ENCODE measurements around the gene CTBP2.
"Not testable (repeated sequence)": the region's sequence is repeated elsewhere in the genome, so short reads cannot be mapped to it uniquely, and the experiment has no call there.

The CTBP2 gene

DNA sequence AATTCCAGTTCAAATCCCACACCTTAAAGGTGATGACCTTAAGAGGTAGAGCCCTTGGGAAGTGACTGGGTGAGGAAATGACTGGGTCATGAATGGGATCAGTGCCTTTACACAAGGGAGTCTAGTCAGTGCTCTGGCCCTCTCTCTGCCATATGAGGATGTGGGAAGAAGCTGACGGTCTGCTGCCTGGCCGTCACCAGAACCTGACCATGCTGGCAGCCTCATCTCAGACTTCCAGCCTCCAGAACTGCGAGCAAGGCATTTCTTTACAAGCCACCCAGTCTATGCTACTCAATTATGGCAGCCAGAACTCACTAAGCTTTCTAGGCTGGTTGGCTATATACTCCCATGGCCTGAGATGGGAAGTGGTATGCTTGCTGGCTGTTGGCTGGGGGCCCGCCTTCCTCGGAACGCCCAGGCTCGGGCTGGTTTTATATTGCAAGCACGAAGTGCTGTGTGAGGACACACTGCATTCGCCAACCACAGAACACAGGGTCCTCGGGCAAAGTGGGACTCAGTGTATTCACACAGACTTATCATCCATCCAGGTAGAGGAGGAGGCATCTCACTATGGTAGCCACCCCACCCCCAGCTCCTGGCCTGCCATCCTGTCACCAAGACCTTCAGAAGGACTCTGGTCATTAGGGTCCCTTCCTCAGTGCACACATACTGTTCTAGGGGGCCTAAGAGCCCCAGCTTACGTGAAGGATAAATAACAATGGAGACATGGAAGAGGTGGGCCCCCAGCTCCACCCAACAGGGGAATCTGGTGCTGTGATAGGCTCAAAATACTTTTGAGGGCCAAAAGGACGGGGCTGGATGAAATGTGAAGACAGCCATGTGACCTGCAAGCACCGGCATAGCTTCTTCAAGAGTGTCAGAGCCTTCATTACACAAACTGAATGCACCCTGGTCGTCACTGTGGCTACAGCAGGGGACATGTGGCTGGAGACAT lies 169.4 kb downstream of the CTBP2 start:
- no peak for DNase-seq

DNA sequence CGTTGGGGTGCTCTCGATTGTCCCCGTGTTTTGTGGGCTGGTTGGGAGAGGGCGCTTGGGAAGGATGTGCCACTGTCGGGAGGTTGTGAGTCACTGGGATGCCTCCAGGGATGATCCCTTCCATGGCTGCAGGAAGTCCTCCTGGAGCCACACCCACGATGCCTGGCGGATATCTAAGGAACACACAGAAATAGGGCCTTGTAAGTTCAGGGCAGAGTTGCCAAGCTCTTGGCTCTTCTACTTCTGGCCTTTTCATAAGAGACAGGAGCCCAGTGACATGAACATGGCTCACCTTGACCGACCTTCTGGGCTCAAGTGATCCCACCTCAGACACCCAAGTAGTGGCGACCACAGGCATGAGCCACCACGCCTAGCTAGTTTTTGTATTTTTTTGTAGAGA lies 170.8 kb downstream of the CTBP2 start:
- no peak for DNase-seq

DNA sequence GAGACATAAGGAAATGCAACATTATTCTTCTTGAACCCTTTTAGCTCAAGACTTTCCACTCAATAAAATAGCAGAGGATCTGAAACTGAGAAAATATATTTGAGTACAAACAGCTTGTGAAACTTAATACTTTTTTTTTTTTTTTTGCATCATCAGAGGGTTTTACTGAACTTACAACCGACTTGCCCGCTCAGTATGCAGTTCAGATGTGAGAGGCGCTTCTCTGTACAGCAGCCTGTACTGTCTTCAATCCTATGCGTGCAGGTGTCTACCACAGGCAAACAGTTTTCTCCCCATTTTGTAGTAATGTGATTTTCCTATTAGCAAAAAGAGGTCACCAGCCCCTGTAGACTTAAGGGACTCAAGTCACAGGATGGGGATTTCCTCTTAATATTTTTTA lies 171.6 kb downstream of the CTBP2 start:
- DNase-seq: not testable (repeated sequence)

DNA sequence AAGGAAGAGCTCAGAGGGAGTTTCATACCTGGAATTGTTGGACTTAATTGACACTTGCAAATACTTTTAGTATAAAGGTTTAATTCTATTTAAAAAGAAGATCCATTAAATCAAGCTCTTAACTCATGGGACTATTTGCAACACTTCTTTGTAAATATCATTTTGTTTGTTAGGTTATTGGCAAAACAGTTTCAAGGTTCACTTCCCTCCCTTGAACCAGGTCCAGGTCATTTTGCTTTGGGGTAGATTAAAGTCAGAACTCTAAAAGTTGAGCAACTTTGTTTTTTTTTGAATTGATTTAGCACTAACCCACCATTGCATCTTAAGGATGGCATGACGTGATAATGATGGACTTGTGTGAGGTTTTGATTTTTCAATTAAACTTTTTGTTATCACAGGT lies 172.6 kb downstream of the CTBP2 start:
- DNase-seq: no peak

DNA sequence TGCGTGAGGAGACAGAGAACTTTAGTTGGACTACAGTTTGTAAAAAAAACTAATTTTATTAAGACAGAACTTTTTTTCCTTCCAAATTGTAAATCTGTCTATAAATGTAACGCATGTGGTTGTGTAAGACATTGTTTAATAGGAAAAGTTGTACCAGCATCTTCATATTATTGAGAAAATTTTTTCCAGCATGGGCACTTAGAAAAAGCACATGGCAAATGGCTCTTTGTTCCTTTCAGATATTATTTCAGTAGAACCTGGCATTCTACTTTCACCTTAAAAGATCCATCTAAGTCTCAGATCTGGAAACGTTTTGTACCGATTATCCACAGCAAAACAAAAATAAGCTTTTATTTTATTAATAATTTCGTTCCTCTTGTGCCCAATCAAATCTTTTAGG lies 175.2 kb downstream of the CTBP2 start:
- DNase-seq: no peak

DNA sequence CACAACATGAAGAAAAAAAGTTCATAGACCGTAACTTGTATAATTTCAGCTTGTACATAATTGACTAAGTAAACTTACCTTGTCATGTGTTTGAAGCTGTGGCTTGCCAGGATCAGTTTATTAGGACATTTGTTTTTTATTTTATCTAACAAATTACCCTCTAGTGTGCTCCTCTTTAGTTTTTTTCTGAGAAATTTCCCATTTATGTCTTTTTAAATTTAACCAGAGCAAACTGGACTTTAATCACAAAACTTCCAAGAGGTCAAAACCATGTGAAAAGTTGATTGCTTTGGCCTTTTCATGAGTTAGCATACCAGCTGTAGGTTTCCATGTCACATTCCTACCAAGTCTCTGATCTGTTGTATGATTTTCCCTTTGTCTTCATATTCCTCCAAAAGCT lies 176.0 kb downstream of the CTBP2 start:
- no peak for DNase-seq

DNA sequence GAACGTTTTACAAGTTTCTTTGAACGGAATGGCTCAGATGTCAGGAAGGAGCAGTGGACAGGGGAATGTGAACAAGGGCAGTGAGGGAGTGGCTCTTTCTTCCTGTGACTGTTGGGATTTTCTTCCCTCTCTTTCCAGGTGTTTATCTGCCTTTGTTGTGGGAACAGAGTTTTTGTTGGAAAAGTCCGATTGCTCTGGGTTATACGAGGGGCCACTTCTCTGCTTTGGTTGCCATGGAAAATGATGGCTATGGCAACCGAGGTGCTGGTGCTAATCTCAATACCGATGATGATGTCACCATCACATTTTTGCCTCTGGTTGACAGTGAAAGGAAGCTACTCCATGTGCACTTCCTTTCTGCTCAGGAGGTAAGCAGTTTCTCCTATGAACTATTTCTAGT lies 177.0 kb downstream of the CTBP2 start:
- DNase-seq: no peak

DNA sequence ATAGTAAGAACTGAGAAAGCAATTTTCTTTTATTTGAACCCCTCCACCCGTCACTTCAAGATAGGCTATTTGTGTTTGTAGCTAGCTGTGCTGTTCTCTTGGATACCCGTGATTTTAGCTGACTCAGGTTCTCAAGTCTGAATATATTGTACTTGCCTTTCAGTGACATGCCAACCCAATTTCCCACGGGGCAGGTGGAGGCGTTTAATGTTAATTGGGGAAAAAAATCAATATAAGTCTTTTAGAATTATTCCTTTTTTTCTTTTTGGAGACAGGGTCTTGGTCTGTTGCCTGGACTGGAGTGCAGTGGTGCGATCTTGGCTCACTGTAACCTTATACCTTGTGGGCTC lies 182.0 kb downstream of the CTBP2 start:
- DNase-seq: no peak

DNA sequence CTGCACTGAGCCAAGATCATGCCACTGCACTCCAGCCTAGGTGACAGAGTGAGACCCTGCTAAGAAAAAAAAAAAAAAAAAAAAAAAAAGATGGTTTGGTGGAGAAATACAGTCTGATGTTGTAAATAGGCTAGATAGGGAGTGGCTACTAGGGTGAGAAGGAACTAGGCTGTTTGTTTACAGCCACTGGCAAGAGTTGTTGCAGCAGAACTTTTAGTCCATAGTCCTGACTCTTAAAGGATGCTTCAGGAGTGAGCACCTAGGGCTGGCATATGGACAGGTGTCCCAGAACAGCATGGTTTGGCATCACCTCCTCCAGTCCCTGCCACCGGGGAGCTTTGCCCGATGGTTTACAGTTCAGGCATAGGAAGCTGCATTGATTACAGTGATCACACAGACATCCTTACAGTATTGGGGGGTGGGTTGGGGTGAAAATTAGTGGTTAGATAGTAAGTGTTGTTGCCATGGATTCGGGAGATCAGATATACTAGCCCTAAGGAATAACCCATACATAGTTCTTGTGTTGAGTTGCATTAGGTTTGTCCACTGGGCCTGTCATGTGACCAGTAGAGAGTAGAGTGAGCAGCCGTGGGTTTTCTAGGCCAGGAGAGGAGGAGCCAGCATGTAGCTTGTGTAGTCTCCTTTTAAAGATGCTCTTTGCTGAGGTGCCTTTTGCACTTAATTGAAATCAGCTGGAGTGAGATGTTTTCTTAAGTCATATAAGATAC lies 182.6 kb downstream of the CTBP2 start:
- no peak for DNase-seq

DNA sequence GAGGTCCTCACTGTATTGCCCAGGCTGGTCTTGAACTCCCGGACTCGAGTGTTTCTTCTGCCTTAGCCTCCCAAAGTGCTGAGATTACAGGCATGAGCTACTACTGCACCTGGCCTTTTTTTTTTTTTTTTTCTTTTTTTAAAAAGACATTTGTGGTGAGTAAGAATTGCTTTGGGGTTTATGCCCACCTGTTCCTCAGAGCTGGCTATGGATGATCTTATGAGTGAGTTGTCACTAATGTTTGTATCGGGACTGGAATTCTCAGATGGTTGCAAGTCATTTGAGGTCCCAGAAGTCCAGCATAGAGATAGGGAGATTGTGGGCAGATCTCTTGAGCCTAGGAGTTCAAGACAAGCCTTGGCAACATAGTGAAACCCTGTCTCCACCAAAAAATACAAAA lies 183.2 kb downstream of the CTBP2 start:
- no peak for DNase-seq

DNA sequence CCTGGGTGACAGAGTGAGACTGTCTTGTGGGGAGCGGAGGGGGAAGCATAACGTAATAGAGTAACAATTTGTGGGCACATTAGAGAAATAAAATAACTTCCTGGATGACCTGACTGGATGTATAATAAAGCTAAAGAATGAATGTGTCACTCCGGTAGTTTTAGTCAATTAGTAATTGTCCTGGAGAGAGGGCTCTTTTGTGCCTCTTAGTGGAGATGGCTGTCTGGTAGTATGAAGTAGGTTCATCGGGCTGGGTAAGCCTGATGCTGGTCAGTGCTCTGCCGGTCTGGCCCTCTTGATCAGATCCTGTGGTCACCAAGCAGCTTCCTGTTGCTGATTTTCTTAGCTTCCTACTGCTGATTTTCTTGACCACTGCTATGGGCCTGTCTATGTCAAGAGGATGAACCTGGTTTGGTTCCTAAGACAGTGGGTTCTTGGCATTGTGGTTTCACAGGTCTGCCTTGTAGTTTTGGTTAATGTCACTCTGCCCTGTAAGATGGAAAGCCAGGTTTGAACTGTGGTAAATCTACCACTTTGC lies 184.3 kb downstream of the CTBP2 start:
- DNase-seq: no peak

DNA sequence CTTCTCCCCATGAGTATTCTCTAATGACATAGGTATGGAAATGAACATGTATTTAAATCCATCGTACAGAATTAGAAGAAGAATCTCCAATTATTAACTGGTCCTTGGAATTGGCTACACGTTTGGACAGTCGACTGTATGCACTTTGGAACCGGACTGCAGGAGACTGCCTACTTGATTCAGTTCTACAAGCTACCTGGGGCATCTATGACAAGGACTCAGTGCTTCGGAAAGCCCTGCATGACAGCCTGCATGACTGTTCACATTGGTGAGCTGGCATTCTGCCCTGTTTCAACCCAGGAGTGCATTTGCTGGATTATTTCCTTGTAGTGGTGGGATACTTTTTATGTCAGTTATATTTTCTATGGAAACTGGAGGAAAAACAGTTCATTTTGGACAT lies 186.2 kb downstream of the CTBP2 start:
- no peak for DNase-seq

DNA sequence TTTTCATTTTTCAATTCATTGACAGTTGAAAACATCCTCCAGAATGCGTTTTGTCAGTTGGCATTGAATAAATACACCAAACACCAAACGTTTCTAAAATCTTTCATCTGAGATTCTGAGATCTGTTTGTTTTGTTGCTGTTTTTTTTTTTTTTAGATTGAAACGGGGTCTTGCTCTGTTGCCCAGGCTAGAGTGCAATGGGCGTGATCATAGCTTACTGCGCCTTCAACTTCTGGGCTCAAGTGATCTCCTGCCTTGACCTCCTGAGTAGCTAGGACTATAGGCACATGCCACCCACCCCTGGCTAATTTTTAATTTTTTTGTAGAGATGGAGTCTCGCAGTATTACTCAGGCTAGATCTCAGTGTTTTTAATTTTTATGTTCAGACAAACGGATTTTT lies 187.7 kb downstream of the CTBP2 start:
- no peak for DNase-seq

DNA sequence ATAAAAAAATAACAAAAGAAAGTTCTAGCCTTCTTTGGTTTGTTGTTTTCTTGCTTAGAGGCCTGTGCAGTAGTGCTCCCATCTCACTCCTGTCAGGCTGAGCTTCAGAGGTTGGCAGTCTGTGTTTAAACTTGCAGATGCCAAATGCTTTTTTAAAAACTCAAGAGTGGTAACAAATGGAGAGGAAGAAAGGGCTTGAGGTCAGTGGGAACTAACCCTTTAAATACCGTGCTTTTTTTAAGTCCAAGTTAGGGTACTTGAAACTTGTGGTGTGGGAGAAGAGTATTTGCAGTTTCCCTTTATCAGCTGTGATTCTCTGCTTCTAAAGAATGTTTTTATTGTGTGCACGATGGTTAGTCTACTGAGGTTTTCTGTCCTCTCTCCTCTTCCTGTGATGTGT lies 189.1 kb downstream of the CTBP2 start:
- DNase-seq: no peak

DNA sequence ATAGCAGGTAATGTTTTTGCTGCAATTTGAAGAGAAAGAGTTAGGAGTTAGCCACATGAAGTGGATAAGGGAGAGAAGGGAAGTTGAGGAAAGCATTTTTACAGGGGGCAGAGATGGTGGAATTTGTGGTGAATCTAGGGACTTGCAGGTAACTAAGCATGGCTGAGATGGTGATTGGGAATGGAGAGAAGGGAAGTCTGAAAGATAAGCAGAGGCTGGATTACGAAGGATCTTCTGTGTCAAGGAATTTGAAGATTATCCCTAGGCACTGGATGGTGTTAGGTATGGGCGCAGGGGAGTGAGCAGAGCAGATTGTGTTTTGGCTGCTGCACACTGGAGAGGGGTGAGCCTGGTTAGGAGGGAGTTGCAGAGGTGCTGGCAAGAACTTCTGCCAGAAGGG lies 193.1 kb downstream of the CTBP2 start:
- DNase-seq: no peak

DNA sequence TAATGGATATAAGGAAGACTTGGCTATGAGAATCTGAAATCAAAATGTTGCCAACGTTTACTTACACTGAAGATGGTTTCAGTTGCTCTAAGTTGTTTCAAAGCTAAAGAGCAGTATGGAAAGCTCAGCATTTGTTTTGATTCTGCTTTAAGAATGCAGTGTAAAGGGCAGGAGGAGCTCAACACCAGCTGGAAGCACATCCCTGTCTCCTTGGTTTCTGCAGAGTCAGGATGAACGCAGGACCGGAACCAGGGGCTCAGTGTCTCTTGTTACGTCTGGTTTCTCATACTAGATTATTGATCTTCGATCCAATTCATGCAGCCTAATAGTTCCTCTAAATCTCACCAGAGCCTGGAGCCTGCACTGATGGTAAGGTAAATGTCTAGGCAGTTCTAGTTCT lies 194.4 kb downstream of the CTBP2 start:
- DNase-seq: no peak

DNA sequence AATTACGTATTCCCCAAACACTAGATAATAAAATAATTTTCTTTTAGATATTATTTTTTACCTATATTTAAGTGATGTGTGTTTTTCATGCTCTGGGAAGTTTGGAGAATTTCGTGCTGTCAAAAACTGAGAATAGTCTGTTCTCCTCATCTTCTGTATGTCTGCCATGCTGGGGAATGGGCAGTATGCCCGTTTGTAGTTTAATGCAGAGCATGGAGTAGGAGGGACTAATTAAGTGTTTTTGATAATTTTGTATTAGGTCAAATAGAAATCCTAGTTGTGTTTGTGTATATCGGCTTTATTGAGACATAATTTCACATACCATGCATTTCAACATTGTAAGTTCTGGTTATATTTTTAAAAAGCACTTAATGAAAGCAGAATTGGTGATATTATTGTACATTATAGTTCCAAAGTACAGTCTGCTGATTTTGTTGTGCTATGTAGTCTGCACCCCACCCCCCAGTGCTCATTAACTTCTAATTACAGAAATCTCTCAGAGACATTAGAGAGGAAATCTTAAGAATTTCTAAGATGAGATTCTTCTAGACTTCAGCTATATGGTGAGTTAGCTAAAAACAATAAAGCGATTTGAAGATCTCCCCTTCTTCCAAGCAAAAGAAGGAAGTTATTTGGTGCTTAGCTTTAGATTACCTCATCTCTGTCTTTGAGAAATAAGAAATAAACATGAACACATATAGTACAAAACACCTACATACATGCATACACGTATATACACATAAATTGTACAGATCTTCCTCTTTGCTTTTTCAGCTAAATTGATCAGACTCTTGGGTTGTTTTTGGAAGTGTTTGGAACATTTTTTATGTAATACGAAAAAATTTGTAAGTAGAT lies 196.3 kb downstream of the CTBP2 start:
- DNase-seq: no peak

DNA sequence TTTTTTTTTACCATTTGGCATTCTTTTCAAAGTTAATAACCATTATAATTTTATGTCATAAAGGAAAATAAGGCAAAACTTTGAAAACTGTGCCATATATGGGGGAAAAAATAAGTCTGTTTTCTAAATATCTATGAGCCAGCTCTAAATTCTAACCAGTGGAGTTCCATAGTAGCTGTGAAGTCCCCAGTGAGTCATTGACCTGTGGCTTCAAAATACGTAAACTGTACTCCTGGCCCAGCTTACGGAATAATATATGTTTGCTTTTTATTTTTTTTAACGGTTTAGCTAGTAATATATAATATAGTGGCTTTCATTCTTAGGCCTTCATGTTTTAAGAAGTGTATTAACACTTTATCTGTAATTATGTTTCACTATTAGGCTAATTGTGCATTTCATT lies 197.9 kb downstream of the CTBP2 start:
- no peak for DNase-seq

DNA sequence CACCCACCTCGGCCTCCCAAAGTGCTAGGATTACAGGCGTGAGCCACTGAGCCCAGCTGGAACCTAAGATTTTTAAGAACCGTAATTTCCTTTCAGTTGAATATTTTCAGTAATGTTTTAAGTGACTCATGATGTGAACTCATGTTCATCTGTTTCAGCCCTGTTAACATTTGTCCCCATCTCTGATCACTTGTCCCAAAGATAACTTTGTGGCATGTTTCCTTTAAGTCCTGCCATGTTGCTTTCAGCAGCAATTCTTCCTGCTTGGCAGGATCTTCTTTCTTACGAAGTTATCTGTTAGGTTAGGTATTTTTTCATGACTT lies 199.2 kb downstream of the CTBP2 start:
- DNase-seq: no peak

DNA sequence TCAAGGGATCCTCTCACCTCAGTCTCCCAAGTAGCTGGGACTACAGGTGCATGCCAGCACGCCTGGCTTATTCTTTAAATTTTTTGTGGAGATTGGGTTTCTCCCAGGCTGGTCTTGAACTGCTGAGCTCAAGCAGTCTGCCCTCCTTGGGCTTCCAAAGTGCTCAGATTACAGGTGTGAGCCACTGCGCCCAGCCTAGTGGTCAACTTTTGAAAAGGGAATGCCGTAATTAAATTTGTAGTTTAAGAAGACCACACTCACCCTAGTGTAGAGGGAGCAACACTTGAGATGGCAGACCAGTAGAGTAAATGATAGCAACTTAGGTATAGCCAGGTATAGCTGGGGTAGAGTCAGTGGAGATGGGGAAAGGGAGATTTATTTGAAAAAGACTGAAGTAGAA lies 200.8 kb downstream of the CTBP2 start:
- DNase-seq: no peak

DNA sequence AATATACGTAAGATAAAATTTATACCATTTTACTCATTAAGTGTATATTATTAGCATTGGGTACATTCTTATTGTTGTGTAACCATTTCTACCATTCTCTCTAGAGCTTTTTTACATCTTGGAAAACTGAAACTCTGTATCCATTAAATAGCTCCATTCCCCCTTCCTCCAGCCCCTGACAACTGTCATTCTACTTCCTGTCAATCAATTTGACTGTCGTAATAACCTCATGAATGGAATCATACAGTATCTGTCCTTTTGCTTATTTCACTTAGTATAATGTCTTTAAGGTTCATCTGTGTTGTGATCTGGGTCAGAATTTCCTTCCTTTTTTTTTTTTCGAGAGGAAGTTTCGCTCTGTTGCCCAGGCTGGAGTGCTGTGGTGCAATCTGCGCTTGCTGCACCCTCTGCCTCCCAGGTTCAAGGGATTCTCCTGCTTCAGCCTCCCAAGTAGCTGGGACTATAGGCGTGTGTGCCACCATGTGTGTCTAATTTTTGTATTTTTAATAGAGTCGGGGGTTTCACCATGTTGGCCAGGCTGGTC lies 202.9 kb downstream of the CTBP2 start:
- no peak for DNase-seq

DNA sequence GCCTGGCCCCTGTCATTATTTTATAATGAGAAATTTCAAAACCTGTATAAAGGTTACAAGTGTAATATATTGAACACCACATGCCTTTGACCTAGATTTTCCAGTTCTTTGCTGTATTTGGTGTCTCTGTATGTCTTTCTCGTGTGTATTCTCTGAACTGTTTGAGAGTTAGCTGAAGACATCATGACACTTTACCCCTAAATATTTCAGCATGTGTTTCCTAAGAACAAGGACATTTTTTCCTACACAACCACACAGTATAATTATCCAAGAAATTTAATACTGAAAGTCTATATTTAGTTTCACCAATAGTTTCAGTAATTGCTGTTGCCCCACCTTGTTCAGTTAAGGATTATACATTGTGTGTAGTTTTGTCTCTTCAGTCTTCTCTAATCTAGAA lies 203.6 kb downstream of the CTBP2 start:
- DNase-seq: no peak

DNA sequence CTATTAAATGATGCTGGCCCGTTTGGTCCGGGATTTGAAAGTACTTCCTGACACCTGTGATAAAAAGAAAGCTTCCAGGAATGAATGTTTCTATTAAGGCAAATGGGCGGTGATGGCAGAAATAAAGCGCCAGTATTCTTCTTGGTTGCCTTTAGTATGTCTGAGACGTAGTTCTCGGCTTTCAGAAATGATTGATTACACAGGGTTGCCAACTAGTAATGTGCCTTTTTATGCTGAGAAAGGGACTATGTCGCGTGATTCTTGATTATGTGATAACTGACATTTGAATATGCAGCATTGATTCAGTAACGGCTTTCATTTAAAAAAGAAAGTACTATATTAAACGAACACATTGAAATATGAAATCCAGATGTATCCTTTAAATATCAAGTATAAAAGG lies 204.5 kb downstream of the CTBP2 start:
- DNase-seq: no peak

Measured in activated CD4-positive, CD25-positive, alpha-beta regulatory T cell (primary cell).